ENCODE measurements around the gene TRAIP.
"Not testable (repeated sequence)": the region's sequence is repeated elsewhere in the genome, so short reads cannot be mapped to it uniquely, and the experiment has no call there.

The TRAIP gene, protein sequence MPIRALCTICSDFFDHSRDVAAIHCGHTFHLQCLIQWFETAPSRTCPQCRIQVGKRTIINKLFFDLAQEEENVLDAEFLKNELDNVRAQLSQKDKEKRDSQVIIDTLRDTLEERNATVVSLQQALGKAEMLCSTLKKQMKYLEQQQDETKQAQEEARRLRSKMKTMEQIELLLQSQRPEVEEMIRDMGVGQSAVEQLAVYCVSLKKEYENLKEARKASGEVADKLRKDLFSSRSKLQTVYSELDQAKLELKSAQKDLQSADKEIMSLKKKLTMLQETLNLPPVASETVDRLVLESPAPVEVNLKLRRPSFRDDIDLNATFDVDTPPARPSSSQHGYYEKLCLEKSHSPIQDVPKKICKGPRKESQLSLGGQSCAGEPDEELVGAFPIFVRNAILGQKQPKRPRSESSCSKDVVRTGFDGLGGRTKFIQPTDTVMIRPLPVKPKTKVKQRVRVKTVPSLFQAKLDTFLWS

DNA sequence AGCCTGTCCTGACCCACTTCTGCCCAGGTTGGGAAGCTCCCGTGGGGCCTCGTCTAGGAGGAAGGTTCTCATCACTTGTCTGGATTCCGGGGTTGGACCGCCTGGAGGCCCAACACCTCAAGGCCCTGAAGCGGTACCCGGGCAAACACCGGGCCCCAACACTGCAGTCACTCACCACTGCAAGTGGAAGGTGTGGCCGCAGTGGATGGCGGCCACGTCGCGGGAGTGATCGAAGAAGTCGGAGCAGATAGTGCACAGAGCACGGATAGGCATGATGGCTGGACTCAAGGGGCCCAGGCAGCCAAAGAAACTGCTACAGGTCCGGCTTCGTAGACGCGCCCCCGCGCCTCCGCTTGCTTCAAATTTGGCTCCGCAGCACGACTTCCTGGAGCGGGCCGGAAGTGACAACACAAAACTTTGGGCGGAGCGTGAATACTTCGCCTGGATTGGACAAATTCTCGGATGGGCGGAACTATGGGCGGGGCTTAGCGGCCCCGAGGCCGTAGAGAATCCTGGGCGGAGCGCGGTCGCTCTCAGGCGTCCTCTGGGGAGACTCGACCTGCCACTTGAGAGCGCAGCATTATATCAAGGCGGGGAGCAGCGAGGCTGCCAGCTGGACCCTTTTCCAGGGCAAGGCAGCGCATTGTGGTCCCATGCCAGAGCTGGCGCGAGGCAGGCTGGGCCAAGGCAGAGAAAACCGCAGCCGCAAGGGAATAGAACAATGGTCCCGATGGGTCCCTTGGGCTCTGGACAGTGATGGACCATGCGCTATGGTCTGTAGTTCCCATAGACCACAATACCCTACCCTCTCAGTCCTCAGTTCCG is at the start of gene TRAIP:
Gene TRAIP, minus strand, starts transcription at position 384 of the 825 bp plus-strand sequence. Its CDS starts 111 bp downstream, at position 273.
- DNase-seq = peak; percentile 94 to 96

DNA sequence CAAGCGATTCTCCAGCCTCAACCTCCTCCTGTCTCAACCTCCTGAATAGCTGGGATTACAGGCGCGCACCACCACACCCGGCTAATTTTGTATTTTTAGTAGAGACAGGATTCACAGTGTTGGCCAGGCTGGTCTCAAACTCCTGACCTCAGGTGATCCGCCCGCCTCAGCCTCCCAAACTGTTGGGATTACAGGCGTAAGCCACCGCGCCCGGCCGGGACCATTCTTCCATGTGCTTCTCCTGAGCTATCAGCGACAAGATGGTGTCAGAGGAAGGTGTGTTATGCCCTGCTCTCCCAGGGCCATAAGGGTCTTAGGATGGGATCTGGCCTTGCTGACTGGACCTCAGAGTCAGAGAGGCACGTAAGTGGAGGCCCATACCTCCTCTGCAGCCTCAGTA is 48.1 kb upstream of the TRAIP start:
- DNase-seq = not testable (repeated sequence)

GRCh38 chr3:49903451-49904424 is 47.4 kb upstream of the TRAIP start, which contains the start of gene MST1R:
TSS of gene MST1R (minus strand) at chr3:49903873. CDS start at chr3:49903609, 264 bp downstream.
- DNase-seq = peak; percentile 80 to 85

DNA sequence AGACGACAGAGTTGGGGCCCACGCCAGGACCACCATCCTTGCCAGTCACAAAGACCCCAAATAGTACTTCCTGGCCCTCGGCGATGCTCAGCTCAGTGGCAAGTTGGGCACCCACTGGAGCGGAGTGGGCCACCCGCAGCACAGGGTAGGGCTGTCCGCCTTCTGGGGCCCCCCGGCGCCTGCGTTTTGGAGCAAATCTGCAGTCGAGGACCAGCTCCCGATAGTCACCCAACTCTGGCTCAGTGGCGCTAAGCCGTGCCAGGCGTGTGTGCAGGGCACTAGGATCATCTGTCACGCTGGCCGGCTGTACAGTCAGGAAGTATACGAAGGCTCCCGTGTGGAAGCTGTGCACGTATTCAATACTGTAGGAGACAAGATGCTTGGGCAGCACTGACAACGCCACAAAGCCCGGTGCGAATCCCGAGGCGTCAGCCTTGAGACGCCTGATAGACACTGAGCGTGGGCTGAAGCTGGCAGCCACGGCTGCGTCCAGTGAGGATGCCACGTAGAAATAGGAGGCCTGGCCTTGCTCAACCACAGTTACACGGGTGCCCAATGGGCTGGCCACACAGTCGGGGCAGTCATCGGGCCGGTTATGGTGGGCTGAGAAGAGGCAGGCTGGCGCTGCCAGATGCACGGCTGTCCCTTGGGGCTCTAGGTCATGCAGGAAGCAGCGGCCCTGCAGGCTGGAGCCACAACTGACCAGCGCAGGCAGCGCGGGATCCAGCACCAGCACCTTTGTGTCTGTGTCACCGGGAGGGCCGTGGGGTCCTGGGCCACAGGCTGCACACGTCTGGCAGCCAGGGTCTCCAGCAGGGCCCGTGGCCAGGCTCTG is 46.4 kb upstream of the TRAIP start:
- DNase-seq = no peak

DNA sequence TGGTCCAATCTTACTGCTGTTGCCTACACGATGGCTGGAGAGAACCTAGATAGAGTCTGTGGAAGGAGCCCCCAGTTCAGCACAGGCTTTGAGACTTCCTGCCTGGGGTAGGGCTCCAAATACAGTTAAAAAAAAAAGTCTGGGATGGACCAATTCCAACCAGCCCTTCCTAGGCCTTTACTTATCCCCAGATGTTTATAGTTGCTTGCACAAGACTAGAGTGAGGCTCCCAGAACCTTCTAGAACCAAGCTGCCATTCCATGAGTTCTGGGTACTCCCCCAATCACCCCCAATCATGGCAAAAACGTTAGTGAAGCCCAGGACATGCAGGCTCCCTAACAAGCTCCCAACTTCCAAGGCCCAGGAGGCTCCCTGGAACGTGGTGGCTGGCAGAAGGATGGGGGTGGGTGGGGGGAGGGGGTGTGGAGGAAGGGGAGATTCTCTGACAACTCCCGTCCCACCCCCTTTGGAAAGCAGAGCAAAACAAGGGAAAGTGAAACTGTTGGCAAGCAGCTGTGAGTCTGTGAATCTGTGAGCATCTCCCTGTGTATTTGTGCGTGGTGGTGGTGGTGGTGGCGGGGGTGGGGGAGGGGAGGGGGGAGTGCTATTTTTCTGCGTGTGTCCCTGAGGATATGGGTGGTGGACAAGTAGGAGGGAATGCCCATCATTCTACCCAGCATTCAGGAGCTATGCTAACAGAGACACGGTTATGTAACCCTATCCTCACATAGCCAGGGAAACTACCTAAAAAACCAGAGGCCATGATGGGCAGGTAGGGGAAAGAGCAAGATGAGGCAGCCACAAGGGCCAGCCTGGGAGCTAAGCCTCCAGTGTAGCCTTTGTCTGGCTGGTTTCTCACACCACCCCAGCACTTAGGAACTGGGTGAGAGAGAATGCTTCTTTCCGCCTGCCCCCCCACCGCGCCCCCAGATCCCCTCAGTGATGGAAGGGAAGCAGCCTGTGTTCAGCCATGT is 45.3 kb upstream of the TRAIP start:
- no peak for DNase-seq

DNA sequence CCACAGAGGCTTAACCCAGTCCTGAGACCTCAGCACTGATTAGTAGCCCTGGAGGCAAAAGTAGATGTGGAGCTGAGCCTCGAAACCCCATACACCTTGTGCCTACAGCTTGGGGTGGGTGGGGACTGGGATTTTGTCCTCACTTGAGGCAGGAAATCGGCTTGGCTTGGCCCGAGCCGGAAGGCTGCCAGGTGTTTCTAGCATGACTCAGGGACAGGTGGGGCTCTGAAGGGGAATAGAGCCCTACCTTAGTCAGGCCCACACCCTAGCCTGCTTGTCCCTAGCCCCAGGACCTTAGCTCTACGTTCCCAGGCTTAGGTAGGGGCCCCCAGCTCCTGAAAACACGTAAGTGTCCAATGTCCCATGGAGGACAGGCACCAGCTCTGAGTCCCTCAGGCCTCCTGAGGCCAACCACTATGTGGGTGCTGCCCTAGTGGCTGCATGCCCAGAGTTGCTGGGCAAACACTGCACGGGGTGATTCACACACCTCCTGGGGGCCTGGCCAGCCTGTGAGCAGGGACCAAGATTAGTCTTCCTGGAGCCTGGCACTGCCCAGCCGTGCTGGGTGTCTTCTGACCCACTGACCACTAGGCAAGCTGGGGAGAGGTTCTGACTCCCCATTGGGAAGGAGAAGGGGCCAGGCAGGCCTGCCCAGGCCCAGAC is 44.3 kb upstream of the TRAIP start:
- DNase-seq = no peak

- no peak for DNase-seq
These were observed 43.5 kb upstream of the TRAIP start for GRCh38 chr3:49899815-49900214.

DNA sequence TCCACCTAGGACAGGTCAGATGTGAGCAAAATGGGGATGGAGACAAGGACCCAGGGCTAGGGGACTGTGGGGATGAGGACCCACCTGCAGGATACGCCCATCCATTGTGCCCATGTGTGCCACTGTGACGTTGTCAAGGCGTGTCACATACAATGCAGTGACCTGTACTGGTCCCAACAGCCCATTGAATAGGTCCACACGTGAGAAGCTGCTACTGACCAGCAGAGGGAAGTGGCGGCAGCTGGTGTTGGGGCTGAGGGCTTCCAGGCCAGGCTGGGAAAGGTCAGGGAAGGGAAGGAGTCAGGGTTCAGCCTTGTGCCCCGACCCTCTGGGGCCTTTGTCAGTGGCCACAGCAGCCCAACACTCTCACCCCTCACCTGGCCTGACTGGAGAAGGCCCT is 42.6 kb upstream of the TRAIP start:
- DNase-seq = no peak

GRCh38 chr3:49896345-49896744 is 40.0 kb upstream of the TRAIP start:
- no peak for DNase-seq

- no peak for DNase-seq
These were observed 39.4 kb upstream of the TRAIP start for GRCh38 chr3:49895791-49896190.

GRCh38 chr3:49889296-49889695 is 32.9 kb upstream of the TRAIP start:
- DNase-seq = no peak

GRCh38 chr3:49886922-49887265 is 30.5 kb upstream of the TRAIP start:
- DNase-seq = no peak

DNA sequence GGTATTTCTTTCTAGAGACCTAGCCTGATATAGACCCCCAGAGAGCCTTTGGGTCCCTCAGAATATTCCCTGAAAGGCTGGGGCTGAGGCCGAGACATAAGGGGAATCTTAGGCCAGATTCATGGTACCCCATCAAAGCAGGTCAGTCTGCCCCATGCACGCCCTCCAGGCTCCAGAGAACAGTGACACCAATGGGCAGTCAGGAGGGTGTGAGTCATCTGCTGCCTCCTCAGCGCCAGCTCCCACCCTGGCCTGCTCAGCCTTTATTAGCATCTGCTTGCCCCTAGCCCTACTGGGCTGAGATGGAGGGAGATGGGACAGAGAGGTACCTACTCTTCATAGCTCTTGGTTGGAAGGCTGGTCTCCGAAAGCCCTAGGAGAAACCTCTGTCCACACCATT is 27.6 kb upstream of the TRAIP start:
- DNase-seq = no peak

DNA sequence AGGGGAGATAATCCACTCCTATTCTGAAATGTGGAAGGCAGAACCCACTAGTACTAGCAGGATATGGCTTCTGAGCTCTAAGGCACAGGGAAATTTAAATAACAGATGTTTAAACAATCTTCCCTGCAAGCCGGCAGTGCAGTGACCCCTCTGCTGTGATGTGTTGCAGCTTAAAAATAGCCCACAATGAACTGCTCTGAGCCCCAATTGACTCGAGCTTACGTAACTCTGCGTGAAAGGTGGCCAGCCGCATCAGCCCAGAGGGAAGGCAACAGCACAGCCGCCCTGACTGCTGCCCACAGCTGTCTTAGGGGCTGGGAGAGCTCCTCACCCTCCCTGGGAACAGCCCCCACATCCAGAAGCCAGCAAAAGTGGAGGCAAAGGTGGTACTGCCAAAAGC is 25.8 kb upstream of the TRAIP start:
- no peak for DNase-seq

- DNase-seq = no peak
These were observed 24.4 kb upstream of the TRAIP start for GRCh38 chr3:49880581-49881315.

GRCh38 chr3:49879721-49880120 is 23.4 kb upstream of the TRAIP start:
- no peak for DNase-seq

- no peak for DNase-seq
These were observed 22.3 kb upstream of the TRAIP start for GRCh38 chr3:49878686-49879085.

DNA sequence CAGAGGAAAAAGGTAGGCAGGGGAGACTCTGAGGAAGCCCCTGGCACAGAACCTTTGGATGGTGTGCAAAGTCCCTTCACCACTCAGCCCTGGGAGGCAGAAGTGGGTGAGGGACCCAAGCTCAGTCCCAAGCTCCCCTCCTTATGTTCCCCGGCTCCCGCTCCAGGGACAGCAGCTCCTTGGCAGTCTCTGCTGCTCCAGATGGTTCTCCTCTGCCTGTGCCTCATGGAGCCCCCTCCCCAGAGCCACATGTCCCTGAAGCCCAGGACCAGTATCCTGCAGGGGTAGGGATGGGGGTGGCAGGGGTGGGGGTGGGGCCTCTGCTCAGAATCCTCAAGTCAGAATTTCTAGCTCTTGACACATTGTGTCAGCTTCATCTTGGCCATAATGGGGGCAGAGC is 21.4 kb upstream of the TRAIP start:
- DNase-seq = no peak

- DNase-seq = no peak
These were observed 20.2 kb upstream of the TRAIP start for GRCh38 chr3:49876567-49876966.

Data from CD4-positive, alpha-beta T cell treated with Interleukin-4 for 1 hour (primary cell).